ENCODE data around the gene NELFB.

The NELFB gene

GRCh38 chr9:137233143-137233980 is 21.8 kb upstream of the NELFB start:
- TF ChIP-seq CTCF (IDR thresholded peaks at IDR 0.05; ENCODE audit: borderline replicate concordance, insufficient read depth, low read depth, low read length): no peak
- no peak overlapping the region for H3K4me3 ChIP-seq (ENCODE audit: low read depth, low read length)

GRCh38 chr9:137234055-137234697 is 21.0 kb upstream of the NELFB start:
- H3K4me3 ChIP-seq (ENCODE audit: low read depth, low read length): no peak overlapping the region
- TF ChIP-seq CTCF (IDR thresholded peaks at IDR 0.05; ENCODE audit: borderline replicate concordance, insufficient read depth, low read depth, low read length): no peak

- no peak for TF ChIP-seq CTCF (IDR thresholded peaks at IDR 0.05; ENCODE audit: borderline replicate concordance, insufficient read depth, low read depth, low read length)
- H3K4me3 ChIP-seq (ENCODE audit: low read depth, low read length): no peak overlapping the region
These were observed 20.2 kb upstream of the NELFB start for GRCh38 chr9:137234758-137235423.

GRCh38 chr9:137235424-137236237 is 19.5 kb upstream of the NELFB start:
- peak; percentile 21; the same call in 1 of the 2 replicates for TF ChIP-seq CTCF (IDR thresholded peaks at IDR 0.05; ENCODE audit: borderline replicate concordance, insufficient read depth, low read depth, low read length)
- H3K4me3 ChIP-seq (ENCODE audit: low read depth, low read length): no peak overlapping the region

- peak overlapping the region; percentile 31 for H3K4me3 ChIP-seq (ENCODE audit: low read depth, low read length)
- TF ChIP-seq CTCF (IDR thresholded peaks at IDR 0.05; ENCODE audit: borderline replicate concordance, insufficient read depth, low read depth, low read length): peak; percentile 100
These were observed 18.7 kb upstream of the NELFB start for GRCh38 chr9:137236238-137236935.

- TF ChIP-seq CTCF (IDR thresholded peaks at IDR 0.05; ENCODE audit: borderline replicate concordance, insufficient read depth, low read depth, low read length): no peak
- peak overlapping the region; percentile 31 for H3K4me3 ChIP-seq (ENCODE audit: low read depth, low read length)
These were observed 18.1 kb upstream of the NELFB start for GRCh38 chr9:137236936-137237421.

Measured in GM12875 (cell line).